ENCODE results near the gene EHD4.
A peak's percentile ranks its signal among the peaks of the same experiment; 100 is the strongest.

- TF ChIP-seq, protein P1, sequence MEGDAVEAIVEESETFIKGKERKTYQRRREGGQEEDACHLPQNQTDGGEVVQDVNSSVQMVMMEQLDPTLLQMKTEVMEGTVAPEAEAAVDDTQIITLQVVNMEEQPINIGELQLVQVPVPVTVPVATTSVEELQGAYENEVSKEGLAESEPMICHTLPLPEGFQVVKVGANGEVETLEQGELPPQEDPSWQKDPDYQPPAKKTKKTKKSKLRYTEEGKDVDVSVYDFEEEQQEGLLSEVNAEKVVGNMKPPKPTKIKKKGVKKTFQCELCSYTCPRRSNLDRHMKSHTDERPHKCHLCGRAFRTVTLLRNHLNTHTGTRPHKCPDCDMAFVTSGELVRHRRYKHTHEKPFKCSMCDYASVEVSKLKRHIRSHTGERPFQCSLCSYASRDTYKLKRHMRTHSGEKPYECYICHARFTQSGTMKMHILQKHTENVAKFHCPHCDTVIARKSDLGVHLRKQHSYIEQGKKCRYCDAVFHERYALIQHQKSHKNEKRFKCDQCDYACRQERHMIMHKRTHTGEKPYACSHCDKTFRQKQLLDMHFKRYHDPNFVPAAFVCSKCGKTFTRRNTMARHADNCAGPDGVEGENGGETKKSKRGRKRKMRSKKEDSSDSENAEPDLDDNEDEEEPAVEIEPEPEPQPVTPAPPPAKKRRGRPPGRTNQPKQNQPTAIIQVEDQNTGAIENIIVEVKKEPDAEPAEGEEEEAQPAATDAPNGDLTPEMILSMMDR (IDR thresholded peaks at IDR 0.05), result peak; percentile 49 to 78 (median 74)
- no peak for TF ChIP-seq POLR2A (IDR thresholded peaks at IDR 0.05)
Measured at GRCh38 chr15:41904541-41905005, 67.8 kb downstream of the EHD4 start.
